Nasal cavity respiratory epithelium epithelial cell of viscerocranial mucosa (primary cell): ENCODE data around the gene MRPL48. TPM values are rescaled to one million over a fixed set of nuclear protein-coding genes. Genes with fewer than 3 reads are reported as not detected.

Experiments used
- total RNA-seq: library from RNA; depleted of rRNA; stranded (reverse); fragments of >200 nt; gene quantifications from 2 replicates; pipeline ENCODE4 v1.2.3, GENCODE V29; 2014

MRPL48 gene
- 29.3 and 41.0 TPM in 2 replicates for total RNA-seq

GRCh38 chr11:73787643-73788558, at the start of gene MRPL48:
Gene MRPL48 (plus strand): TSS chr11:73787874. CDS start chr11:73787972, 98 bp downstream.

GRCh38 chr11:73760679-73761402, 26.8 kb upstream of the MRPL48 start, which contains the start of gene RAB6A:
Gene RAB6A (minus strand): TSS chr11:73761074. CDS start chr11:73760635, 439 bp downstream.

GRCh38 chr11:73876424-73877310, 89.0 kb downstream of the MRPL48 start, which contains the start of the genes COA4 and PAAF1:
Gene COA4 (minus strand): TSS chr11:73876846. CDS start chr11:73873378, 3,468 bp downstream.
Gene PAAF1 (plus strand): TSS chr11:73876999. CDS start chr11:73877022, 23 bp downstream.

Other genes starting within 250 kb of the MRPL48 start
- 6.5 and 15.9 TPM in 2 replicates for gene FAM168A, start 189.8 kb upstream of the MRPL48 start, total RNA-seq
- gene PLEKHB1, start 141.3 kb upstream of the MRPL48 start, total RNA-seq, result 0.21 TPM in 1 of 2 replicates, not detected in the other
- gene RAB6A, start 26.8 kb upstream of the MRPL48 start, total RNA-seq, result 247 and 294 TPM in 2 replicates
- gene COA4, start 89.0 kb downstream of the MRPL48 start, total RNA-seq, result 45.1 and 81.7 TPM in 2 replicates
- 12.6 and 16.3 TPM in 2 replicates for gene PAAF1, start 89.1 kb downstream of the MRPL48 start, total RNA-seq
- gene DNAJB13, start 163.2 kb downstream of the MRPL48 start, total RNA-seq, result 0.43 TPM in 1 of 2 replicates, not detected in the other
- 0.34 and 3.3 TPM in 2 replicates for gene UCP2, start 195.0 kb downstream of the MRPL48 start, total RNA-seq
- 0.93 TPM in 1 of 2 replicates, not detected in the other for gene UCP3, start 221.2 kb downstream of the MRPL48 start, total RNA-seq